Measurements from ENCODE around the gene TTC23.
A peak's percentile ranks its signal among the peaks of the same experiment; 100 is the strongest.

TTC23 gene

GRCh38 chr15:99164119-99164518, 85.3 kb downstream of the TTC23 start:
- no peak for TF ChIP-seq CTCF (conservative IDR thresholded peaks at IDR 0.05)
- no peak overlapping the region for H3K27ac ChIP-seq

GRCh38 chr15:99163271-99164062, 85.9 kb downstream of the TTC23 start:
- H3K27ac ChIP-seq, result no peak overlapping the region; the same call in 1 of the 2 replicates
- TF ChIP-seq CTCF (conservative IDR thresholded peaks at IDR 0.05), result no peak

- no peak overlapping the region for H3K27ac ChIP-seq
- TF ChIP-seq CTCF (conservative IDR thresholded peaks at IDR 0.05), result no peak
Observed at GRCh38 chr15:99158626-99159412, 90.6 kb downstream of the TTC23 start.

GRCh38 chr15:99157456-99157855, 91.9 kb downstream of the TTC23 start:
- H3K27ac ChIP-seq, result no peak overlapping the region; the same call in 1 of the 2 replicates
- no peak for TF ChIP-seq CTCF (conservative IDR thresholded peaks at IDR 0.05)

- TF ChIP-seq CTCF (conservative IDR thresholded peaks at IDR 0.05), result no peak
- peak overlapping the region; percentile 69 for H3K27ac ChIP-seq
Observed at GRCh38 chr15:99155961-99156443, 93.4 kb downstream of the TTC23 start.

GRCh38 chr15:99154271-99154670, 95.1 kb downstream of the TTC23 start:
- peak overlapping the region; percentile 69 for H3K27ac ChIP-seq
- TF ChIP-seq CTCF (conservative IDR thresholded peaks at IDR 0.05), result no peak

- TF ChIP-seq CTCF (conservative IDR thresholded peaks at IDR 0.05), result no peak
- peak overlapping the region; percentile 69 for H3K27ac ChIP-seq
Observed at GRCh38 chr15:99153026-99153535, 96.3 kb downstream of the TTC23 start.
